Embryonic facial prominence (tissue), 1 donor: ENCODE data around the gene RPAP2.
"Not testable (repeated sequence)": the region's sequence is repeated elsewhere in the genome, so short reads cannot be mapped to it uniquely, and the experiment has no call there.

ENCODE experiments used
- DNase-seq: peaks from one replicate; pipeline ENCODE4 v3.0.0-alpha.2; 2016; ENCODE audit errors: extremely low spot score

RPAP2 gene

DNA sequence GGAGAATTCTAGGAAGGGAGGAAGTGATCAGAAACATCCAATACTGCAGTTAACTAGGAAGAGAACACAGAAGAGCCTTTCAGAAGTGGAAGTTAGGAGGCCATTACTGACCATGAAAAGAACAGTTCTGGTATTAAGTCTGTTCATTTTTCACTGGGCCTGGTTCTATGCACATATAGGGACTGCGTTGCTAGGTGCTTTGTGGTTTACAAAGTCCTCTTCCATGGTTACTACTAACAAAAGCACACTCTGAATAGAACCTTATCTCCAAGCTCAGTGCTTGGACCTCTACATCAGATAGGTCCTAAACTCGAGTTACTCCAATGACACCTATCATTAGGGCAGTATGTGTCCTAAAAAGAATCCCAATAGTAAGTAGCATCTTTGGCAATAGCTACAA lies 75.4 kb downstream of the RPAP2 start:
- no peak for DNase-seq

GRCh38 chr1:92376345-92376744 lies 77.5 kb downstream of the RPAP2 start:
- no peak for DNase-seq

GRCh38 chr1:92377991-92378390 lies 79.1 kb downstream of the RPAP2 start:
- DNase-seq: not testable (repeated sequence)

- DNase-seq: no peak
Measured at GRCh38 chr1:92380867-92381266, 82.0 kb downstream of the RPAP2 start.

DNA sequence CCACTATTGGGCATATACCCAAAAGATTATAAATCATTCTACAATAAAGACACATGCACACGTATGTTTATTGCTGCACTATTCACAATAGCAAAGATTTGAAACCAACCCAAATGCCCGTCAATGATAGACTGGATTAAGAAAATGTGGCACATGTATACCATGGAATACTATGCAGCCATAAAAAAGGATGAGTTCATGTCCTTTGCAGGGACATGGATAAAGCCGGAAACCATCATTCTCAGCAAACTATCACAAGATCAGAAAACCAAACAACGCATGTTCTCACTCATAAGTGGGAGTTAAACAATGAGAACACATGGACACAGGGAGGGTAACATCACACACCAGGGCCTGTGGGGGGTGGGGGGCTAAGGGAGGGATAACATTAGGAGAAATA lies 95.1 kb downstream of the RPAP2 start:
- not testable (repeated sequence) for DNase-seq

DNA sequence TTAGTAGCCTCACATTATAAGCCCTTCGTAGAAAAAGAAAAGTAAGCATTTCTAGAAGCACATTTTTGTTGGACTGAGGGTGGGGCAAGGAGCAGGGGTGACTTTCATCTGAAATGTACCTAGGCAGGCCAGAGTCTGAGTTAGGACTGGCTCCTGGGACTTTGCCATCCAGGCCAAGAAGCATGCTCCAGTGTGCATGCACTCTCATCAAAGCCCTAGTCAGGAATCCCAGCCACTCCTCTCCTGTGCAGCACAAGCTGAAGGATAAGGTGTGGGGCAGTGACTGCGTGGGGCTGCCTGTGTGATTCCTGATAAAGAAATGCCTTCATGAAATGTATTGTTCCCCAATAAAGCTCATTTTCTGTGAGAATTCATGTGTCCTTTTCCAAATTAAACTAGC lies 99.7 kb downstream of the RPAP2 start:
- no peak for DNase-seq

- no peak for DNase-seq
Measured at GRCh38 chr1:92399076-92399475, 100.2 kb downstream of the RPAP2 start.

GRCh38 chr1:92404661-92405060 lies 105.8 kb downstream of the RPAP2 start:
- DNase-seq: no peak

DNA sequence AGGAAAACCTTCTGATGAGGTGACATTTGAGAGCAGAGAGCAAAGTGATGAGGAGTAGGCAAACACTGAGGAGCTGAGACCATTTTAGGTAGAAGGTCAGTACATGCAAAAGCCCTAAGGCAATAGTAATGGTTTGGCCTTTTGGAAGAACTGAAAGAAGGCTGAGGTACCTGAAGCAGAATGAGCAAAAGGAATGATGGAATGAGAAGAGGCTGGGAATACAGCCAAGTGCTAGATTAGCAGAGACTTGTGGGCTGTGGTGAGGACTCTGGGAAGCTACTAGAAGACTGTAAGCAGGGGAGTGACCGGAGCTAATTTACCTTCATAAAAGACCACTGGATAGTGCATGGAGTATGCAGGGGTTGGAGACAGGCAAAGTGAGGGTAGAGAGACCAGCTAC lies 110.0 kb downstream of the RPAP2 start:
- no peak for DNase-seq

DNA sequence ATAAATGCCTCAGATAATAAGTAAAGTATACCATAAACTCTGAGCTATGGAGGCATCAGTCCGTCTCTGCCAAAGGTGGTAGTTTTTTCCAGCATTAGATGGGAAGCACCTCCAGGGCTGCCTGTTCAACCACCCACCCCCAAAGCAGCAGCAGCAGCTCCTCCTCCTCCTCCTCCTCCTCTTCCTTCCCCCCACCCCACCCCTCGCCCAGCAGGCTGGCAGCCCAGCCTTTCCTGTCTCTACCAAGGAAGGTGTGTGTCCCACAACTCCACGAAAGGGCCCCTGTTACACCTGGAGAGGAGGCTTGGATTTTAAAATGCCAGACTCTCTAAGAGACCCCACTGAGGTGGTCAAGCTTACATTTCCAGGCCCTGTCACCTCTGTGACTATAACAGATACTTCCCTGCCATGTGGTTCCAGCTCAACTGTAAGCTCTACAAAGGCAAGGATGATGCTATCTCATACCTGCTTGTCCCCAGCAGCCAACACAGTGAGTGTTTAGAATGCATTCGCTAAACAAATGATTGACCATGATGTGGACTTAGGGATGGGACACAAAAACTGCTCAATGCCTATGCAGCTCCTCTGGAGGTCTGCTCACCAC lies 111.2 kb downstream of the RPAP2 start:
- DNase-seq: no peak

- no peak for DNase-seq
Measured at GRCh38 chr1:92410706-92411105, 111.8 kb downstream of the RPAP2 start.

GRCh38 chr1:92411511-92411910 lies 112.7 kb downstream of the RPAP2 start:
- DNase-seq: no peak

GRCh38 chr1:92419642-92420041 lies 120.8 kb downstream of the RPAP2 start:
- no peak for DNase-seq

DNA sequence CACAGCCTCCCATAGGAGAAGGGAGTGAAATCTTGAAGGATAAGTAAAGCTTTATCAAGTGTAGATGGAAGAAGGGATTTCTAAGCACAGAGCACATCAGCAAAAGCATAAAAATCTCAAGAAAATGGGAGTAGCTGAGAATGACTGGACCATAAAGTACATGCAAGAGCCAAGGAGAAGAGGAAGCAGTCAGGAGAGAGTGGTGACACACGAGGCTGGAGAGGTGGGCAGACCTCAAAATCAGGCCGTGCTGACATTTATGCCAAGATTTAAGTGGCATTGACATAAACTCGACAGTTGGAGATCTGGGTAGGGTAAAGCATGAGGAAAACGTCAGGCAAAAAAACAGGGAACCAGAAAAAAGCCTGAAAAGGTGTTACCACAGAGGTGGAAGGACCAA lies 125.5 kb downstream of the RPAP2 start:
- DNase-seq: no peak

DNA sequence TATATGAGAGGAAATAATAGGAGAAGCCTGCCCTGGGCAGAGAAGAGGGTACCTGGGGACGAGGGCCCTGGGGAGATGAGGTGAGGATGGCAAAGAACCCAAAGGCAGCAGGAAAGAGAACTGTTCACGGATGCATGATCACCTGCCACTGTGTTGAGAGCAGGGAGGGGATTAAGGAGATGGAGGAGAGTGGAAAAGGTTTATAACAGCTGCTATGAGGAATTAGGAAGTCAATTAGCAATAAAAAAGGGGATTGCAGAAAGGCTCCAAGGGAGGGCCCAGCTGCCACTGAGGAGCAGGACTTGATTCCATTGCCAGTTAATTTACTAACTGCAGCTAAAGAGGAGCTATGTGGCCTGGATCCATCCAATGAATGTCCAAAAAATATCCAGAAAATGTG lies 126.8 kb downstream of the RPAP2 start:
- no peak for DNase-seq

GRCh38 chr1:92430030-92430429 lies 131.2 kb downstream of the RPAP2 start:
- DNase-seq: no peak

- not testable (repeated sequence) for DNase-seq
Measured at GRCh38 chr1:92434572-92434971, 135.7 kb downstream of the RPAP2 start.

GRCh38 chr1:92439291-92439690 lies 140.4 kb downstream of the RPAP2 start:
- DNase-seq: no peak

DNA sequence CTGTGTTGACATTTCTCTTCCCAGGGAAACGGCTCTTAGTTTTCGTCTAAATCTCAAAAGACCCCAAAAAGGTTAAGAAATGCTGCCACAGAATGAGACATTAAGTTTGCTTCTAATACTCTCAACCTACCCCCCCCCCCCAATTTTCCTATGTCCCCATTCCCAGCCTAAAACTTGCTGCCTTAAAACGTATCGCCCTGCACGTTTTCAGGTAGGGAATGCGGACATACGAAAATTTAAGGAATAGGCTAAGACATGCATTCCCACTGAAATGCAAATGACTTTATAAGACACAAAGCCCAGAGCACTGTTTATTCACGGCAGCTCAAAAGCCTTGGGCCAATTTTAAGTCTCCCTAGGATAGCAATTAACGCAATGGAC lies 142.4 kb downstream of the RPAP2 start:
- no peak for DNase-seq

DNA sequence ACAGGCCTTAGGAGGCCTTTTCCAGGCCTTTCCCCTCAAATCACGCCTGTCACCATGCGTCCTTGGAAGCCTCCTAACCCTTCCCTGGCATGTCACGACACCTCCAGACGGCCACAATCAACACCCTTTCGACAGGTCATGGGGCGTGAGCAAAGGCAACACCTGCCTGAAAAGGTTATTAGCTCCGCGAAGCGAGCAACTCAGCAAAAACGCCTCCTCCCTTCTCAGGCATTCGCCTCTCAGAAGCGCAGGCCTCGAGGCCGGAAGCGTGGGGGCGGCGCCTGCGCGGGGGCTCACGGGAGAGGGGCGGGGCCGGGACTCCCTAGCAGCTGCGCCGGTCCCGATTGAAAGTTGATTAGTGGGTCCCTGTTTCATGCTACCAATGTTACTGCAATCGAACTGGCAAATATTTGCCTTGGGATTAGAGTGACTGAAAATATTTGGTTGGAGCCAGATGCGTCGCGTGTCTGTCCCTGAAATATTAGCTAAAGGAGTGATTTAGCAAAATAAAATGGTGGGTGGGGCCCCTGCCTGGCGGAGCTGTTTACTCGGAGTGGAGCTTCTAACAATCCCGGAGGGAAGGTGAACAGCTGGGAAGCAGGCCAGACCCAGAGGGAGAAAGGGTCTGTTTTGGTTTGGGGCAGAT lies 143.0 kb downstream of the RPAP2 start:
- no peak for DNase-seq

DNA sequence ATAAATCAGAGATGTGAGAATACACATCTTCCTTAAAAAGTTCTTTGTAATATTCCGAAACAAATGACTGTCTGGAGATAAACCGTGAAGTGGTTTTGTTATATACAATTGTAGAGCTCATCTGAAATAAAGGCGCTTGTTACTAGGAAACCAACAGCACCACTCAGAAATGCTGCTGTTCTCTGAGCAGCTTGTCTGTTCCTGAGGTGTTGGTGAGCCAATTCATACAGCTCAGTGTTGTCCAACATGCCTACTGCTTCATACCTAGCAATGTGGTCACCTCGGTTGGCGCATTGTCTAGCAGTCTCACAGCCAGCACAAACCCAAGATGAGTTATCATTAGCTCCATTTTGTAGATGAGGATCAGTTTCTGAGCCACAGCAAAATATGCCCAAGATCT lies 143.5 kb downstream of the RPAP2 start:
- DNase-seq: no peak

DNA sequence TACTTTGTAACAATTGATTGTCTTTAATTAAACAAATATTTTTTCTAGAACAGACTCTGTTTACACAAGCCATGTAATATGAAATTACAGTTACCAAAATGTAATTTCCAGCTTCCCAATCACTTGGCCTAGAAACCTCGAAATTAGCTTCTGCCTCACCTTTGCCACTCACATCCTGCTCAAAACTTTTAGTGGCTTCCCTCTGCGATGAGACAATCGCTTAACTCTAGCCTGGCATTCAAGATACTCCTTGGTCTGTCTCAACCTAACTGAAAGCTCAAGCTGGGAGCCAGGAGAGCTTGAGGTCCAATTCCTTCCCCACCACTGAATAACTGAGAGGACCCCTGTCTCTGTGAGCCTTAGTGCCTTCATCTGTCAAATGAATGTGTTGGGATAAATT lies 145.0 kb downstream of the RPAP2 start:
- DNase-seq: no peak

DNA sequence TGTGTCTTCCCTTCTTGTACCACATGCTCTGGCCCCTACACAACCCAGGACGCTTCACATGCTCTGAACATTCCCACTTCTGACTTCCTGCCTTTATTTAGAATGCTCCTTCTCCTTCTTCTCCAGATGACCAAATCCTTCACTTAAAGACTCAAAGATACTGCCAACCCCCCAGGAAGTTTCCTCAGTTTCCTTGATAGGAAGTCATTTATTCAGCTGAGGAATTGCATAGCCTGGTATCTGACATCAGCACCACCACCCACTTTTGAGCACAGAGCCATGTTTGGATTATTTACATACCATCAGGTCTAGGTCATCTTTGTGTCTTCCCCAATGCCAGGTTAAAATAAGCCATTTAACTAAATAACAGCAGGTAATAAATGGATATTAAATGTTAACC lies 145.5 kb downstream of the RPAP2 start:
- no peak for DNase-seq

GRCh38 chr1:92445865-92446264 lies 147.0 kb downstream of the RPAP2 start:
- DNase-seq: no peak
